Activated naive CD8-positive, alpha-beta T cell (primary cell): ENCODE measurements around the gene SLC16A12.
A peak's percentile ranks its signal among the peaks of the same experiment; 100 is the strongest.

ENCODE experiments used
- H3K27ac Mint-ChIP-seq: one replicate; pipeline ENCODE4 v1.8.0; 2021; ENCODE audit warnings: mixed read lengths
- H3K27me3 Mint-ChIP-seq: one replicate; pipeline ENCODE4 v1.8.0; 2021; ENCODE audit warnings: mixed read lengths
- H3K36me3 Mint-ChIP-seq: one replicate; pipeline ENCODE4 v1.8.0; 2021; ENCODE audit warnings: mixed read lengths
- H3K4me1 Mint-ChIP-seq: one replicate; pipeline ENCODE4 v1.8.0; 2021; ENCODE audit warnings: low read depth, mixed read lengths
- H3K4me3 Mint-ChIP-seq: one replicate; pipeline ENCODE4 v1.8.0; 2021; ENCODE audit warnings: mild to moderate bottlenecking, mixed read lengths
- H3K9me3 Mint-ChIP-seq: one replicate; pipeline ENCODE4 v1.8.0; 2021; ENCODE audit warnings: low read depth, mixed read lengths

The SLC16A12 gene

DNA sequence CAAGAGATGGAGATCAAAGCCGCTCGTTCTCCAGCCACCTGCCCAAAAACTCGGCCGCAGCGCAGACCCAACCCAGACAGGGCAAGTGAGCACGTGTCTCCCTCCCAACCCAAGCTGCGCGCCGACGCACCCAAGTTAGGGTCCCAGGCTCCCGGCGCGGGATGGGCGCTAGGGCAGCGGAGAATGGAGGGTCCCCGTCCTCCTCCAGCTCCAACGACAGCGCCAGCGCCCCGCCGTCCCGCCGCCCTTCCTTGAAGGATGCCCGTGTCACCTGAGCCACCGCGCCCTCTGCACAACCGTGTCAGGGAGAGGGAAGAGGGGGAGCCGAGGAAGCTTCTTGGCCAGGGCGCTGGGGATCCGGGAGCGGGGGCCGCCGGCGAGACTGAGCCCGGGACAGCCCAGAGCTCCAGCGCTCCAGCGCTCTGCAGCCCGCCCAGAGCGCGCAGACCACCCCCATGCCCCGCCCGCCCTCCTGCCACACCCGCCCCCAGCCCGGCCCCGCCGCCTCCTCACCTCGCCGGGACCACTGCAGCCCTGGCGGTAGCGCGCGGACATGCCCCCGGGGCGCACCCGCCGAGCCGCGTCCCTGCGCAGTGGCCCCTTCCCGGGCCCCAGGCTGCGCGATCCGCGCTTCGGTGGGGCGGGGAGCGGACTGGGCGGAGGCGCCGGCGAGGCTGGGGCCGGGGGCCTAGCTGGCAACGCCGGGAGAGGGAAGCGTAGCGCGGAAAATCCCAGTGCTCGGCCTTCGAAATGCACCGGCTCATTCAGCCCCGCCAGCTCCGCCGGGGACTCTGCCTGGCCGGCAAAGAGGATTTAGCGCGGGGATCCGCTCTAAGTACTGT, at the start of gene SLC16A12:
Gene SLC16A12 (minus strand): TSS at position 424 of the 842 bp plus-strand sequence. CDS start 73,016 bp downstream, outside the sequence.
- Mint-ChIP-seq H3K27ac (no peak within 1 kb of the TSS), H3K9me3 (no peaks in the 10 kb centered on the region), H3K4me1 (peaks cover 12% of the 10 kb centered on the region), H3K4me3 (peak within 1 kb of the TSS; percentile 48), H3K36me3 (no peaks in the 10 kb centered on the region), H3K27me3 (peaks cover 46% of the 10 kb centered on the region)

GRCh38 chr10:89582022-89582421, 46.6 kb upstream of the SLC16A12 start:
- Mint-ChIP-seq H3K9me3 (no peaks in the 10 kb centered on the region), H3K27me3 (peaks cover 3% of the 10 kb centered on the region), H3K27ac (no peak overlapping the region), H3K4me3 (no peak overlapping the region), H3K36me3 (no peaks in the 10 kb centered on the region), H3K4me1 (no peaks in the 10 kb centered on the region)

DNA sequence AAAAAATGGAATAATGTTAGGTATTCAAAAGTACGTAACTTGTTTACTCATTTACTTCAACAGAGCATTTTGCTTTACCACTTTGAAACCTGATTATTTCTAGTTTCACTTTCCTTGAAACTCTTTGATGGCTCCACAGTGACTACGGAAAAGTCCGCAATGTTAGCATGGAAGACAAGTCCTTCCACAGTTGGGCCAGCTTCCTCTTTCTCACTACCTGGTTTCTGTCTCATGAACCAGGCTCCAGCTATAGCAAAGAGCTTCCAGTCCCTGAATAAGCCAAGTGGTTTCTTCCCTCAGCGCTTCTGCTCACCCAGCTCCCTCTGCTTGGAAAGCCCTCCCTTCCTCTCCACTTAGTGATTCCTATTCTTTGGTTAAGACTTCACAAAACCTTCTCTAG, 44.8 kb upstream of the SLC16A12 start:
- Mint-ChIP-seq H3K27me3 (peaks cover 3% of the 10 kb centered on the region), H3K9me3 (no peaks in the 10 kb centered on the region), H3K36me3 (no peaks in the 10 kb centered on the region), H3K4me3 (no peak overlapping the region), H3K4me1 (no peaks in the 10 kb centered on the region), H3K27ac (no peak overlapping the region)

GRCh38 chr10:89576696-89577095, 41.3 kb upstream of the SLC16A12 start:
- no peaks in the 10 kb centered on the region for H3K9me3 Mint-ChIP-seq

GRCh38 chr10:89576022-89576421, 40.6 kb upstream of the SLC16A12 start:
- no peaks in the 10 kb centered on the region for H3K36me3 Mint-ChIP-seq

More at GRCh38 chr10:89576696-89577095, 41.3 kb upstream of the SLC16A12 start:
- no peak overlapping the region for H3K4me3 Mint-ChIP-seq
- H3K27me3 Mint-ChIP-seq, result peaks cover 1% of the 10 kb centered on the region
- no peaks in the 10 kb centered on the region for H3K36me3 Mint-ChIP-seq
- no peak overlapping the region for H3K27ac Mint-ChIP-seq
- H3K4me1 Mint-ChIP-seq, result no peaks in the 10 kb centered on the region

DNA sequence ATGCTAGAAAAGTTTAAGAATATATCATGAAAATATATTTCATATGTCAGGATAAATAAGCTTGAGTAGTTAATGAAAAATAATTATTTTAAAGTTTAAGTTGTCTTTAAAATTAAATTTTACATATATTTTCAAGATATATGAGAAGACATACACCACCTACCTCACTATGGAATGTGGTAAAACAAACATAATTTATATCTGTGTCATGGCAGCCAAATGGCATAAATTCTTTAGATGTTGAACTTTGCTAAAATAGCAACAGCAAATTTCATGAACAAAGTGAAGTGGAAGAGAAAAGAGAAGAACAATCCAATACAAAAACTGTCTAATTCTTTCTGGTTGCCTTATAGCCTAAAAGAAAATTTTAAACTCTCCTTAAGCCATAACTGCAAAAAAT, 39.6 kb upstream of the SLC16A12 start:
- H3K27me3 Mint-ChIP-seq, result peaks cover 1% of the 10 kb centered on the region

More at GRCh38 chr10:89576022-89576421, 40.6 kb upstream of the SLC16A12 start:
- H3K27me3 Mint-ChIP-seq, result peaks cover 1% of the 10 kb centered on the region
- no peak overlapping the region for H3K4me3 Mint-ChIP-seq
- H3K9me3 Mint-ChIP-seq, result no peaks in the 10 kb centered on the region
- no peak overlapping the region for H3K27ac Mint-ChIP-seq
- no peaks in the 10 kb centered on the region for H3K4me1 Mint-ChIP-seq

GRCh38 chr10:89574368-89574767, 39.0 kb upstream of the SLC16A12 start:
- Mint-ChIP-seq H3K4me3 (no peak overlapping the region), H3K27ac (no peak overlapping the region), H3K27me3 (no peaks in the 10 kb centered on the region), H3K9me3 (no peaks in the 10 kb centered on the region), H3K36me3 (no peaks in the 10 kb centered on the region), H3K4me1 (no peaks in the 10 kb centered on the region)

More for the DNA sequence above, 39.6 kb upstream of the SLC16A12 start:
- no peaks in the 10 kb centered on the region for H3K4me1 Mint-ChIP-seq
- no peak overlapping the region for H3K27ac Mint-ChIP-seq
- no peaks in the 10 kb centered on the region for H3K9me3 Mint-ChIP-seq
- no peaks in the 10 kb centered on the region for H3K36me3 Mint-ChIP-seq
- no peak overlapping the region for H3K4me3 Mint-ChIP-seq

- no peak overlapping the region for H3K4me3 Mint-ChIP-seq
- no peak overlapping the region for H3K27ac Mint-ChIP-seq
- H3K36me3 Mint-ChIP-seq, result no peaks in the 10 kb centered on the region
- no peaks in the 10 kb centered on the region for H3K9me3 Mint-ChIP-seq
- peaks cover 2% of the 10 kb centered on the region for H3K27me3 Mint-ChIP-seq
- no peaks in the 10 kb centered on the region for H3K4me1 Mint-ChIP-seq
Measured at GRCh38 chr10:89567576-89568245, 32.3 kb upstream of the SLC16A12 start.

DNA sequence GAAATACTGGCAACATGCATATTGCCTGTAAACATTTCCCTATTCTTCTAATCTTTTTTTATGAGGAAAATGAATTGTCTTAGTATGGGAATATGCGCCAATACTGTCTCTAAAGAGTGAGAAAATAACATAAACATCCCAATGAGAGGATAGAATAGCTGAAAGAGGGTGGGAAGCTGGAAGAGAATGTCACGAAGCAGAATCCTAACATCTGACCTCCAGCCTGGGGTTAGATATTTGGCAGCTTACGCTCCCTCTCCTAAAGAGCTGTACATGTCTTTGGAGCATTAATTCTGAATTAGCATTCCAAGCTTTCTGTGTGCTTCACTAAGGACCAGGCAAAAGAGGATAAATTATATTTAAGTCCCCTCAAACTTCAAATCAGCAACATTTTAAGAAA, 31.6 kb upstream of the SLC16A12 start:
- Mint-ChIP-seq H3K4me3 (no peak overlapping the region), H3K27me3 (peaks cover 4% of the 10 kb centered on the region), H3K4me1 (no peaks in the 10 kb centered on the region), H3K9me3 (no peaks in the 10 kb centered on the region), H3K27ac (no peak overlapping the region), H3K36me3 (no peaks in the 10 kb centered on the region)

- Mint-ChIP-seq H3K36me3 (no peaks in the 10 kb centered on the region), H3K4me3 (no peak overlapping the region), H3K4me1 (no peaks in the 10 kb centered on the region), H3K27me3 (peaks cover 4% of the 10 kb centered on the region), H3K27ac (no peak overlapping the region), H3K9me3 (no peaks in the 10 kb centered on the region)
Measured at GRCh38 chr10:89566095-89566950, 30.9 kb upstream of the SLC16A12 start.

- H3K27ac Mint-ChIP-seq, result no peak overlapping the region
- H3K4me1 Mint-ChIP-seq, result no peaks in the 10 kb centered on the region
- H3K4me3 Mint-ChIP-seq, result no peak overlapping the region
- no peaks in the 10 kb centered on the region for H3K36me3 Mint-ChIP-seq
- no peaks in the 10 kb centered on the region for H3K9me3 Mint-ChIP-seq
- H3K27me3 Mint-ChIP-seq, result peaks cover 4% of the 10 kb centered on the region
Measured at GRCh38 chr10:89565180-89565579, 29.8 kb upstream of the SLC16A12 start.

- Mint-ChIP-seq H3K36me3 (no peaks in the 10 kb centered on the region), H3K27me3 (peaks cover 7% of the 10 kb centered on the region), H3K4me1 (no peaks in the 10 kb centered on the region), H3K4me3 (no peak overlapping the region), H3K27ac (no peak overlapping the region), H3K9me3 (no peaks in the 10 kb centered on the region)
Measured at GRCh38 chr10:89563861-89564478, 28.6 kb upstream of the SLC16A12 start.

DNA sequence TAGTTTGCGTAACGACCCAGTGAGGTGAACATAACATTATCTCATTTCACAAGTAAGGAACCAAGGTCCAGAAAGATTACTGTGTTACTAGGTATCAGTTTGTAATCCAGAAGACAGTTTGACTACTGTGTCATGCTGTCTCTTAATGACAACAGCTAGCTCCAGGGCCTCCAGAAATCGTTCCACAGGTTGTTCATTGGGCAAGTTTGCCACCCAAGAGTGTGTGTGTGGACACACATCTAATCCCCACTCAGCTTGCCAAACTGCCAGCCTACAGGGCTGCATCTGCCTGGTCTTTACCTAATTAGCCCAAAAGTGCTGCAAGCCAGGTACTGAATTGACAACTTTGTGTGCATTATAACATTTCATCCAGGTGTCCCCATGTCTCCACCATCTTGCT, 27.9 kb upstream of the SLC16A12 start:
- Mint-ChIP-seq H3K4me1 (no peaks in the 10 kb centered on the region), H3K27me3 (peaks cover 8% of the 10 kb centered on the region), H3K4me3 (no peak overlapping the region), H3K36me3 (no peaks in the 10 kb centered on the region), H3K9me3 (no peaks in the 10 kb centered on the region), H3K27ac (no peak overlapping the region)

GRCh38 chr10:89556600-89556999, 21.2 kb upstream of the SLC16A12 start:
- Mint-ChIP-seq H3K4me1 (no peaks in the 10 kb centered on the region), H3K4me3 (no peak overlapping the region), H3K36me3 (no peaks in the 10 kb centered on the region), H3K9me3 (no peaks in the 10 kb centered on the region), H3K27me3 (peaks cover 8% of the 10 kb centered on the region), H3K27ac (no peak overlapping the region)
